NCI-H2171 (cell line): ENCODE results near the gene PIAS4.
A peak's percentile ranks its signal among the peaks of the same experiment; 100 is the strongest.

Experiments
- DNase-seq: peaks from one replicate; lab custom pipeline; 2025; lab: John Stamatoyannopoulos, UW

Gene PIAS4

GRCh38 chr19:4059891-4060620, 52.5 kb downstream of the PIAS4 start:
- no peak for DNase-seq

DNA sequence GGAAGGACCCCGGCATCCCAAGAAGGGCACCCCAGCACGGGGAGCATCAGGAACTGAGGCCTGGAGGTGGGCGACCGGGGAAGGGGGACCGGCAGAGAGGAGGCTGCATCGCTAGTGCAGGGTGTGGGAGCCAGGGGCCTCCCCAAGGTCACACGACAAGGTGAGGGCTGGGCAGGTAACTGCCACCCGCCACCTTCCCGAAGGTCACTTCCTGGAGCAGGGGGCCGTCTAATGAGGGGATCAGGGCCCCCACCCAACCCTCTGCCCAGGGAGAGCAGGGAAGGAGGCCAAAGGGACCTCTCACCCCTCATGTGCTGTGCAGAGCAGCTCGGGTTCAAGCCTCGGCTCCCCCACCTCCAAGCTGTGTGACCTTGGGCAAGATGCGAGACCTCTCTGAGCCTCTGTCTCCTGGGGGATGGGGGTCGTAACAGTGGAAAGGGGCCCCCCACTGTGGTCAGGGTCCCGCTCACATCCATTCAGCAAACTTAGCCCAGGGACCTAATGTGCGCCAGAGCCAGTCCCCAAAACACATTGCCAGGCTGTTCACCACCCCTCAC, 53.2 kb downstream of the PIAS4 start:
- no peak for DNase-seq

GRCh38 chr19:4061178-4061682, 53.7 kb downstream of the PIAS4 start:
- no peak for DNase-seq

DNA sequence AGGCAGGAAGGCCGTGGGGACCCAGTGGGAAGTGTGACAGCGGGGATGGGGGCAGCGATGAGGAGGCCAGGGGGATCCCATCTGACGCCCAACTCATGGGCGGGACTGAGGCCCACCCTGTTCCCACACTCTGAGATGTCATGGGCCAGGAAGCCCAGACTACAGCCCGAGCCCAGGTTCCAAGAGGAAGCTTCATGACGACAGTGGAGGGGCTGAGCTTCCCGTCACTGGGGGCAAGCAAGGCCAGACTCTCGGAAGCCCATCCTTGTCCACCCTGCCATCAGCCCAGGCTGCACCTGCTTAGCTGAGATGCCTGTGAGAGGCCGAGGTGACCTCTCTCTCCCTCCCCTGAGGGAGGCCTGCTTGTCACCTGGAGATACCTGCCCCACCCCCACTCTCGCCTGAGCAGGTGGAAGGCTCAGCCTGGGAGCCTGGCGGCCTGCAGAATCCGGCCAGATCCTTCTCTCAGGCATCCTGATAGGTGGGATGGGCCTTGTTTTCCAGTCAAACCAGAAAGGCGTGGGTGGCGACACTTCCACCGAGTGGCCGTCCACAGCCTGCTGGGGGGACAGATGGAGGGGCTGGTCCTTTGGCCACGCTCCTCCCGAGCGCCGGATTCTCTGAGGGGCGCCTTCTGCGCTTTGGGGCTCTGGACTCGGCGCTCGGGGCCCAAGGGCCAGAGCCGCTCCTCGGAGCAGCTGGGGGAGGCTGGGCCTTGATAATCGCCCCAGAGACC, 54.3 kb downstream of the PIAS4 start:
- DNase-seq = no peak

DNA sequence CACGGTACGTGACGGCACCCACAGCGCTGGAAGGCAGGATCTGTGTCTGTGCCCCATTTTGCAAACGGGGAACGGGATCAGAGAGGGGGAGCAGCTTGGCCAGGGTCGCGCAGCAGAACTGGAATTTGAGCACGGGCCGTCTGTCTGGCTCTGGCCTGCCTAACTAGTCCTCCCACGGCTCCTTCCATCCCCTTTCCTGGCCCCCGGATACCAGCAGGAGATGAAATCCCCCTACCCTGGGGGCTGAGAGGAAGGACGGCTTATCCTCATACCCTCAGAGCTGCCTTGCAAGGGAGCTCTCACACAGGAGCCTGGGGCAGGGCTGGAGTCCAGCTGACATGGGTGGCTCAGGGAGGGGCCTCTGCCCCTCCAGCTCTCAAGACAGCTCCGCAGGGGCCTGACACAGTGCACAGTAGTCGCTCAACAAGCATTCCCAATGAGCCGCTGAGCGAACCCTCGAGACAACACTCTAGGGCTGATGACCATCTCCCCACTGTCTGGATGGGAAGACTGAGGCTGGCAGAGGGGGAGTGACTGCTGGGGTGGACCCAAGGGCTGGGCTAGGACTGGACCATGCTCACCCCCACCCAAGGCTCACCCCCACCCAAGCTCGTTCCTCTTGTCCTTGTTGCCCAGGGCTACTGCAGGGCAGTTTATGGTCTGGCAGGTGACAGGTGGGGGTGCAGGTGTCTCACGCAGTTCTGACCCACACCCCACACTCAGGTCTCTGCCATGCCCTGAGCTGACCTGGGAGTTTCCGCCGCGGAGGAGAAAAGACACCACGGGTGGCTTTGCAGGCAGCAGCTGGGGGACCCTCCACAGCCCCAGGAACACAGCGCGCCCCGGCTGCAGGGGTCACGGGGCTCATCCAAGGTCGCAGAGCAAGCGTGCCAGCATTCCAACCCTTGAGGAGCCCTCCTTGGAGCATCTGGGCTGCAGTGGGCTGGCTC, 55.2 kb downstream of the PIAS4 start:
- DNase-seq = no peak

- DNase-seq = no peak
These were observed 56.0 kb downstream of the PIAS4 start for GRCh38 chr19:4063369-4064148.

DNA sequence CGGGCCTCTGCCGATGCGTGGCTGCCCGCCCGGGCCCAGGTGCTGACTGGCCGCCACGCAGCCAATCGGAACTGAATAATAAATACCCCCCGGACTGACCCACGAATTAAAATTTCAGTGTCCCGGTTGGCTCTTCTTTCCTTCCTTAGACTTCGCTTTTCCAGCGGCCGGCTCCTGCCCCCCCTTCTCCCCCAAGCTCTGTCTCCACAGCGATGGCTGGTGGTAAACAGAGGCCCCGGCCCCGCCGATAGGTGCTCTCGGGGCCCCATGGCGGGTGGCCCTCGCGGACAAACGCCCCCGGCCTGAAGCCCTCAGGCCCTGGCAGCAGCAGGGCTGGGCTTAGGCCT, 56.6 kb downstream of the PIAS4 start:
- DNase-seq = no peak

- DNase-seq = peak; percentile 35
These were observed 57.1 kb downstream of the PIAS4 start for GRCh38 chr19:4064496-4065260.

DNA sequence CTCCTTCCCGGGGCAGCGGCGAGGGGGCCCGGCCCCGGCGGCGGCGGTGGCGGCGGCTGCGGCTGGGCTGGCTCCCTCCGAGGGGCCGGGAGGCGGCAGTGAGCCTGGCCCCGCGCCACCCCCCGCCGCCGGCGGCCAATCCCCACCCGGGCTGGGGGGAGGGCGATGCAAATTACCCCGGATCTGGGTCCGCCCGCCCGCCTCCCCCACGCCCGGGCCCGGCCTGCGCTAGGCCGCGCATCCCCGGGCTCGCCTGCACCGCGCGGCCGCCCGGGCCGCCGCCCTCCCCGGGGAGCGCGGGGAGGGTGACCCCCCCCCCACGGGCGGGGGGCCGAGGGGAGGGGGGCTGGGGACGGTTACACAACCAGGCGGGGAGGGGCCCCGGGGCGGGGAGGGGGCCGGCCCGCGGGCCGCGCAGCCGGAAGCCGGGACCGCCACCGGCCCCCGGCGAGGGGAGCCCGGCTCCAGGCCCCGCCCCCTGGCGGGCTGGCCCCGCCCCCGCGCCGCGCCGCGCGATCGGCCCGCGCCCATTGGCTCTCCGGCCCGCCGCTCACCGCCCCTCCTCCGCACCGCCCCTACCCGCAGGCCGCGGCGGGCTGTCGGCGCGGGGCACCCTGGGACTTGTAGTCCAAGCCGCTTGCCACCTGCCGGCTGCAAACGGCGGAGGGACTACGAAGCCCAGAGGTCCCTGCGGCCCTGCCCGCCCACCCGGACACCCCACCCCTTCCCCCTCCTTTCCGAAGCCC, 58.1 kb downstream of the PIAS4 start:
- peak; percentile 93 for DNase-seq

- DNase-seq = no peak
These were observed 58.7 kb downstream of the PIAS4 start for GRCh38 chr19:4066176-4066606.

DNA sequence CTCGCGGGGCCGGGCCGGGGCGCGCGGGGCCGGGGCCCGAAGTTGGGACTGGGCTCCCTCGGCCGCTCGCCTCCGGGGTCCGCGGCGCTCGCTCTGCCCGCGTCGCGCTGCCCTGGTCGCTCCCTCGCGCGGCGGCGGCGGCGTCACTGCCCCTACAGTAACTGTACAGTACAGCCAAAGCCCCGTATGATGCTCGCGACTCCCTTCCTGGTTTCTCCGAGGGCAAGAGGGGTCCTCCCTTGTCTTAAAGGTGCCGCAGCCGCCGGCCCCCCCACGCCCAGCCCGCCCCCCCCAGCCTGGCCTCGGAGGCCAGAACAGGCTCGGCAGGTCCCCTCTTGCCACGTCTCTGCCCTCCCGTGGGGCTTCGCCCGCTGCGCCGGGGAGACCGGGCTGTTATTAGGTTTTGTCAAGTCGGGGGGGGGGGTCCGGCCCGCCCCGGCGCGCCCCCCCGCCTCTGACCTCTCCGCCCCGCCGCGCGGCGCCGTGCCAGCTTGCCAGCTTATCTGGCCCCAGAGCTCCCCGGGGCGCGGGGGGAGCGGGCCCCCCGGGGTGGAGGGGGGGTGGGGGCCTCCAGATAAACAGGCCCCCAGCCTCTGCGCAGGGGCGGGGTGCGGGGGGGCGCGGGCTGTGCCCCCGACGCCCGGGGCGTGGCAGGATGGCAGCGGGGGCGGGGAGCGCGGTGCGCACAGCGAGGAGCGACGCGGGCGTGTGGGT, 59.3 kb downstream of the PIAS4 start, which contains the start of gene ZBTB7A:
Gene ZBTB7A (minus strand): TSS at position 218 of the 714 bp plus-strand sequence. CDS start 11,667 bp downstream, outside the sequence.
- no peak for DNase-seq

- no peak for DNase-seq
These were observed 60.0 kb downstream of the PIAS4 start for GRCh38 chr19:4067396-4068046.

GRCh38 chr19:4068047-4068966, 60.8 kb downstream of the PIAS4 start:
- DNase-seq = no peak

GRCh38 chr19:4069331-4069959, 61.9 kb downstream of the PIAS4 start:
- DNase-seq = no peak

DNA sequence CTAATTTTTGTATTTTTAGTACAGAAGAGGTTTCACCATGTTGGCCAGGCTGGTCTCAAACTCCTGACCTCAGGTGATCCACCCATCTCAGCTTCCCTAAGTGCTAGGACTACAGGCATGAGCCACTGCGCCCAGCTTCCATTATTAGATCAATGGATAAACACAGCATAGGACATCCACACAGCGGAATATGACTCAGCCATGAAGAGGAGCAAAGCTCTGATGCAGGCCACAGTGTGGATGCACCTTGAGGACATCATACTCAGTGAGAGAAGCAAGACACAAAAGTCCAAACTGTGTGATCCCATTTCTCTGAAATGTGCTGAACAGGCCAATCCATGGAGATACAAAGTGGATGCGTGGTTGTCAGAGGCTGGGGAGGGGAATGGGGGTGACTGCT, 64.1 kb downstream of the PIAS4 start:
- no peak for DNase-seq

DNA sequence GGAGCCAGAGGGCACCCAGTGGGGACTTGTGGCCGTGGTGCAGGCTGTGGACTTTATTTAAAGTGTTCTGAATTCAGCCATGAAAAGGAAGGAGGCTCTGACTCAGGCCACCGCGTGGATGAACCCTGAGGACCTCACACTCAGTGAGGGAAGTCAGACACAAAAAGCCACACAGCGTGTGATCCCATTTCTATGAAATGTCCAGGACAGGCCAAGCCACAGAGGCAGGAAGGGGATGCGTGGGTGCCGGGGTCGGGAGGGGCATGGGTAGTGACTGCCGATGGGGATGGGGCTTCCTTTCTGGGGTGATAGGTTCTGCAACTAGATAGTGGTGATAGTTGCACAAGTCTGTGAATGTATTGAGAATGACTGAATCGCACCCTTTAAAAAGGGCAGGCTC, 67.8 kb downstream of the PIAS4 start:
- DNase-seq = no peak

DNA sequence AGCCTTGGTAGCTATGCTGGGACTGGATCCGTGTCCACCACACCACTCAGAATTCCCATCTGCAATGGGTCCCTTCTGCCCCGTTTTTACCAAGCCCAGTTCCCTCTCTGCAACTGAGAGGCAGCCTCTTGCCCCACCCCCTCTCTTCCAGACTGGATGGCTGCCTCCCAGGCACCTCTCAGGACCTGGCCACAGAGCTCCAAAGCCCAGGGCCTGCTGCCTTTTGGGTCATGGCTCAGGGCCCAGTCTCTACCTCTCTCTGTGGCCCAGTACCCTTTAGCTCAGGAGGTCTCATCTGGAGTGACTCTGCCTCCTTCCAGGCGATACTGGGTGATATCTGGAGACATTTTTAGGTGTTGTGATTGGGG, 69.5 kb downstream of the PIAS4 start:
- DNase-seq = no peak
